ENCODE measurements around the gene ITGB2.

GRCh38 chr21:44867464-44867863 is 53.2 kb downstream of the ITGB2 start:
- TF ChIP-seq CTCF (IDR thresholded peaks at IDR 0.05) (no peak), POLR2A (IDR thresholded peaks at IDR 0.05) (no peak)

All from lower leg skin (tissue), 3 donors.